NCI-H226 (cell line): Measurements from ENCODE around the gene TIFAB.
A peak's percentile ranks its signal among the peaks of the same experiment; 100 is the strongest.
"Not testable (repeated sequence)": the region's sequence is repeated elsewhere in the genome, so short reads cannot be mapped to it uniquely, and the experiment has no call there.

Experiments used
- DNase-seq: peaks from one replicate; pipeline ENCODE4 v3.0.0-alpha.2; 2015

Gene TIFAB

GRCh38 chr5:135452321-135453030, at the start of gene TIFAB:
TSS of gene TIFAB (minus strand) at chr5:135452351. CDS start at chr5:135449939, 2,412 bp downstream.
- no peak for DNase-seq

- no peak for DNase-seq
Measured at GRCh38 chr5:135498637-135498995, 46.5 kb upstream of the TIFAB start.

DNA sequence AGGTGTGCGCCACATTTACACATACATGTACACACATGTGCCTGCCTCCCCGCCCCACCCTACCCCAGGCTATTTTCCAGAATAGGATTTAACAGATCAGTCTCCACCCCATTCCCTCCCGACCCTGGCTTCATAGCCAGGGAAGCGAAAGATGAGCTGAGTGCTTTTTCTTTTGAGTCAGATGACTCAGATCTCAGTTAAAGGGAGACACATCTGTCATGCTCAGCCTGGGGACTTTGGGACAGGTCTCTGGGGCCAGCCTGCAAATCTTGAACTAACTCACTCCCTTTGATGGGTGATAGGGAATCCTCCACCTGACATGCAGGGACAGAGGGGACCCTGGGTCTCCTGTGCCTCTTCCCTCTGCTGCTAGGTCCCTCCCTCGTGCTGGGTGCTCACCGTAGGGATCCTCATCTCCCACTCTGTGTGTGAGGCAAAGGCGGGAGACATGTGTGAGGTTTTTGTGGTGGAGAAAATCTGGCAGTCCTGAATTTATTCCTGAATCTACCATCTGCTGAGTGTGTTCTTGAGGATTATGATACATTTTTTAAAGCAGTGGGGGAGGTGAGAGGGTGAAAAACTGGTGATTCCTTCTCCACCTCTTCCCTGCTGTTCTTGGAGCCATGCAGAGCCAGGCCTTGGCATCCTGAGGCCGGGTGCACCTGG, 46.0 kb upstream of the TIFAB start:
- DNase-seq: no peak

DNA sequence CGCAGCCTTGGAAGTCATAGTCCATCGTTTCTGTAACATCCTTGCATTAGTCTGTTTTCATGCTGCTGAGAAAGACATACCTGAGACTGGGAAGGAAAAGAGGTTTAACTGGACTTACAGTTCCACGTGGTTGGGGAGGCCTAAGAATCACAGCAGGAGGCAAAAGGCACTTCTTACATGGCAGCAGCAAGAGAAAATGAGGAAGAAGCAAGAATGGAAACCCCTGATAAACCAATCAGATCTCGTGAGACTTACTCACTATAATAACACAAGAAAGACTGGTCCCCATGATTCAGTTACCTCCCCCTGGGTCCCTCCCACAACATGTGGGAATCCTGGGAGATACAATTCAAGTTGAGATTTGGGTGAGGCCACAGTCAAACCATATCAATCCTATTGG, 43.4 kb upstream of the TIFAB start:
- DNase-seq: not testable (repeated sequence)

GRCh38 chr5:135494196-135494595, 42.0 kb upstream of the TIFAB start:
- no peak for DNase-seq

- peak; percentile 81 for DNase-seq
Measured at GRCh38 chr5:135493406-135494180, 41.4 kb upstream of the TIFAB start.

DNA sequence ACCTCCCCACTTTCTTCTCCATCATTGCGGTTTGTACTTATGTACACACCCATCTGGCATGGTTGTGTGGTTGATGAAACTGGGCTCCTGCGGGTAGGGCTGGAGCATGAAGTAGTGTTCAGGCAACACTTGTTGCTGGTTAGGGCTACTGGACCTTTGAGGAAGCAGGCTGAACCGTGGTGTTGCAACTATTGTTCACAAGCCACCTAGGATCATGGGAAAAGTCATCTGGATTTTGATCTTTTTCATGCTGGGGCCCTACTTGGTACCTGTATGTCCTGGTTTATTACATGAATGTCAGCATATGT, 40.1 kb upstream of the TIFAB start:
- no peak for DNase-seq

DNA sequence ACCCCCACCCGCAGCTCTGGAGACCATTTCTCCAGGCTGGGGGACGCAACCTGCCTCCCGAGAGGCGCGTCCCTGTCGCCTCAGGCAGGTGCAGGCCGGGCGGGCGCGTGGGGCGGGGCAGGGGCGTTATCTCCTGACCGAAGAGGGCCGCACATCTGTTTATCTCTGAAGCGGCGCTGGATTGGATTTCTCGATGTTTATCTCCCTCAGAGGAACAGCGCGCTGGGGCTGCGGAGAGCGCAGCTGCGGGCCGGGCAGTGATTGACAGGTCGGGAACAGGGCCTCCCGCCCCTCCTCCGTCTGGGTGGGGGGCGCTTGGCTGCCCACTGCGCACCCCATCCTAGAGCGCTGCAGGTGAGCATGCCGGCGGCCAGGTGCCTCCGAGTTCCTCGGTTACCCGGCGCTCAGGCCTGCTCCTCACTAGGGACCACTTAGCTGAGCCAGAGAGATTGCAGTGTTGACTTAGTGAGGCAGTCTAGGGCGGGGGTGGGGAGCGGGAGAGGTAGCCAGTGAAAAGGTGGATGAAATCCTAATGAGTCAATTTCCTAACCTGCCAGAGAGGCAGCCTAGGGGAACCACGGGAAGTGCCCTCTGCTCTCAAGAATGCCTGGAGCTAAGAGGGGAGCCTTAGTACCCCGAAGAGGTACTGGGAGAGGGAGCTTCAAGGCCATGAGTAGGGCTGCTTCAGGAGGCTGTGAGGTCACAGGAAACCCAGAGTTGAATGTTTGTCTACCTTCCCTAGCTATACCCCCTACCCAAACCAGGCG, 39.6 kb upstream of the TIFAB start:
- DNase-seq: peak; percentile 37

DNA sequence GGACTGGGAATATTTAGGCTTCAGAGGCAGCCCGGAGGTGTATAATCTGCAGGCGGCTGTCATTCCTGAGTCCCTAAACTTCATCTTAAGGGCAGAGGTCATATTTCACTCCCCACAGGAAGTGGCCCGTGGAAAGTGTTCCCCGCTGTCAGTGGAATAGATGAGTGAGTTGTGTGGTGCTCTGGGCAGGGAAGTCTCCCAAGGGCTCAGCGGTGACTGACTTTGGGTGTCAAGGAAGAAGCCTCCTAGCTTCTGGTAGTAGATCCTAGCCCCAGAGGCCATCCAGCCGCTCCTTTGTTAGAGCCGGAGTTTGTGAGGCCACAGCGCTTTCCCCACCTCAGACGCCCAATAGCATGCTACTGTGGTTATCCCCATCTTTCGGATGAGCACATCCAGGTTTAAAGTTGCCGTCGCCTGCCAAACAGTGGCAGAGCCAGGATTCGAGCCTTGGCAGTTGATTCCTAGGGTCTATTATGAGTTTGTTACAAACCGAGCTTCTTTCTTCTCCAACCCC, 38.9 kb upstream of the TIFAB start:
- no peak for DNase-seq

DNA sequence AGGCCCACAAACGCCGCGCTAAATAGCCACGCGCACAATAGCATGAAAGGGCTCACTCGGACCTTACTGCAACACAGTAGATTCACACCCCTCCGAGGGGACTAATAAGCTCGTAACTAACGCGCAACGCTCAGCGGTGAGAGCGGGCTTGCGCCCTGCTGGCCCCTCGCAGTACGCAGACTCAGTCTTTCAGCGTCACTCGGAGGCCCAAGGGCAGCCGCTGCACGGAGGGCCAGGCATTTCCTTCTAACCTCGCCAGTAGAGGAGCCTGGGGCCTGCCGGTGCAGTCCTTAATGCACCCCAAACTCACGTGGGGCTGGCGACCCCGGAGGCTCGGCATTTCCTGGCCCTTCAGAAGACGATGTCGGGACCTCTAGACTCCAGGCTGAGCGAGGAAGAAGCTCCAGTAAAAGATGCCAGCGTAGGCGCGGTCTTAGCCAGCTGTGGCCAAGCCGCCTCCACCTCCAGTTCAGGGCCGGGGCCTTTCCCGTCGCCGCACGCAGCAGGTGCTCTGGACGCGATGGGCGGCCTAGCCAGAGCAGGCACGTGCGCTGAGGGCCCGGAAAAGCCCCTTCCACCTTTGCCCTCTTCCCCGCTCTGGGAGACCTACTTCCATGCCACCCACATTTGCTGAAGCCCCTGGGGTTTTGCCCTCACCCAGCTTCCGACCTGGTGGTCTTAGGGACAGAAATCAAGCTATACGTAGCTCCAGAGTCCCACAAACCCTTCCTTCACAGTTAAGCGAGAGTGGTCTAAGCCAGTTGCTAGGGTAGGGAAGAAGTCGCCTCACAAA, 38.3 kb upstream of the TIFAB start:
- DNase-seq: no peak

DNA sequence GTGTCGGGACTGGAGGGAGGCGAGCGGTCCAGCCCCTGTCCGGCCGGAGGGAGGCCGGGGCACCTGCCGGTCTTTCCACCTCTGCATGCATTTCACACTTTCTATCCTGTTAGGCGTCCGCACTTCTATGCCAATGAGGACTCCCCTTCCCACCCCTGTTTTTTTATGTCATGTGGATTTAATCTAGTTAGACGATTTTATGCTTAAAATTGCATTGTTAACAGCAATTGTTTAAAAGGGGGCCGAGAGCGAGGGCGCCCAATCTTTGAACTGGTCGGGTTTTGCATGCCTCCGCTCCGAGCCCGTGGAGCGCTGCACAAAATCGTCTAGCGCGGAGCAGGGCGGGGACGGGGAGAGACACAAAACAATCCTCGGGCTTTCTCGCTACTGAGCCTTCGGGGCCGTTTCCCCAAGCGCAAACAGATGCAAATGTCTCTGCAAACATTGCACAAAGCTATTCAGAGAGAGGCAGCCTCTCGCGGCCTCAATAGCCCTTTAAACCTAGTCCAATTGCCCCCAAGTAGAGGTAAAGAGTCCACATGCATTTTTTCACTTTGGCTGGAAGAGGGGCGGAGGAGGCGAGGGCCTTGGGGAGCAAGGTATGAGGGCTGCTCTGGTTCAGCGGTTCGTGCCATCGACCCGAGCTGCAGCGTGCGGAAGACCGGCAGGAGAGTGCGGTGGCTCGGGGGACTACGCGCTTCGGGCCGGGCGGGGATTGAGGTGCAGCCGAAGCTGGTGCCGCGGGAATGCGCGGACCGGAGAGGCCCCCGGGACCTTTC, 37.5 kb upstream of the TIFAB start:
- no peak for DNase-seq

DNA sequence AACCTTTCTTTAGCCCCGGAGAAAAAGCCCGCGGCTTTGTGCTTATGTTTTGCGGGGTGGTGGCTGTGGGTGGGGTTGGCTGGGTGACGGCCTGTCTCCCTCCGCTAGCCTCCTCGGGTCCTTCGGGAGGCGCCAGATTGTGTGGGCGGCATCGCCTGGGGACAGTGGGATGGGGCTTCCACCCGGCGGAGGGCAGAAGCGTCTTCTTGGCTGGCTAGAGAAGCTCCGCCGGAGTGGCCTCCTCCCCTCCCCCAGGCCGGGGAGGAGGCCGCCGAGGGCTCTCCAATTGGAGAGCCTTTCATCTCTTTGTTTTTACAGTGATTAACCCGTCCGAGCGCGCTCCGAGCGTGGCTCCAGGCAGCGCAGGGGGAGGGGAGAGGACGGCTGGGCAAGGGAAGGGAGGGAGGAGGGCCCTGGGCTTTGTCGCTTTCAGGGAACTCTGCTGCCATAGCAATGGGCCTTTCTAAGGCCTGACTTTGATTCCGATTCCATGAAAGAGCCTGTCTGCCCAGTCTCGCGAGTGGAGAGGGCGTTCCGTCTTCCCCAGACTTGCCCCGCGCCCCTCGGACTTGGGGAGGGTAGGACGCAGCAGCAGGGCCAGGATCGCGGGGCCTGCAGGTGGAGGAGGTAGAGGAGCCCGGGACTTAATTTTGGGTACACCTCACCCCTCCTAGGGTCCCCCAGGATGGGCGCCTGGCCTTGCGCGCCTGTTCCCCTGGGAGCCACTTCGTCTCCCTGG, 36.7 kb upstream of the TIFAB start:
- DNase-seq: peak; percentile 64

DNA sequence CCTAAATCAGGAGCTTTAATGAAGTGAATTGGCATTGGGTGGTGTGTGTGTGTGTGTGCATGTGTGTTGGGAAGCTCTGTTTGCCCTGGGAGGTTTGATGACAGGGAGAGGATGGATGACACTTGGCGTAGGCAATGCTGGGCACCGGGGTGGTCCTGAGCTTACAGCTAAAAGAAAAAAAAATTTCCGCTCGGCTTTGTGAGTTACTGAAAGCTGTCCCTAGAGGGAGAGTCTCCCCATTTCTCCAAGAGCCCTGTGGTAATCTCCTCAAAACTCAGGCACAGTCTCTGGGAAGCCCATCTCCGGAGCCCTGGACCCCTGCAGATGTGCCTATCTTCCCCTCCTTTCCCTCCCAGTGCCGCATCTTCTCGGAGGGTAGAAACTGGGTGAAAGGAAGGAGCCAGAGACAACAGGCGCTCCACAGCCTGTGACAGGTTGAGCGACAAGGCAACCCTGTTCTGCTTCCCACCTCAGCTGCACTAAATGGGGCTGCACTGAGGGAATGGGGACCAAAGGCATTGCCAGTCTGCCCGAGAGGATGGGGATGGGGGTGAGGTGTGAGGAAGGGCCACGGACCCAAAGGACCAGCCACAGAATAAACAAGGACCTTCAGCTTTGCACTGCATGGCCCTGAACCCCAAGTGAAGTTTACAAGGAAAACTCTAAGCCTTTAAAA, 35.8 kb upstream of the TIFAB start:
- DNase-seq: no peak

DNA sequence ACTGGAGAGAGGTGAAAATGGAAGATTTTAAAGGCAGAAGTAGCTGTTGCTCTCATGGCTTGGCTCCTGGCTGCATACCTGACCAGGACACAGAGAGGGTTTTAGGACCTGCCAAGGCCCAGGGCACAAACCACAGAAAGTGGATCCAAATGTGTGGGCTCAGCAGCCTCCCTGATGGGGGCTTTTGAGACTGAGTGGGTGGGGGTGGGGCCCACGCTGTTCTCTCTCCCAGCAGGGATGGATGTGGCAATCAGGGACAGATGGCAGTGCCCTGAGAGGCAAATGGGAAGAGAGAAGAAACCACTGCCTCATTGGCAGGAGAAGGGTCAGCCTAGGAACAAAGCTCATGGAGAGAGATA, 34.9 kb upstream of the TIFAB start:
- DNase-seq: no peak

DNA sequence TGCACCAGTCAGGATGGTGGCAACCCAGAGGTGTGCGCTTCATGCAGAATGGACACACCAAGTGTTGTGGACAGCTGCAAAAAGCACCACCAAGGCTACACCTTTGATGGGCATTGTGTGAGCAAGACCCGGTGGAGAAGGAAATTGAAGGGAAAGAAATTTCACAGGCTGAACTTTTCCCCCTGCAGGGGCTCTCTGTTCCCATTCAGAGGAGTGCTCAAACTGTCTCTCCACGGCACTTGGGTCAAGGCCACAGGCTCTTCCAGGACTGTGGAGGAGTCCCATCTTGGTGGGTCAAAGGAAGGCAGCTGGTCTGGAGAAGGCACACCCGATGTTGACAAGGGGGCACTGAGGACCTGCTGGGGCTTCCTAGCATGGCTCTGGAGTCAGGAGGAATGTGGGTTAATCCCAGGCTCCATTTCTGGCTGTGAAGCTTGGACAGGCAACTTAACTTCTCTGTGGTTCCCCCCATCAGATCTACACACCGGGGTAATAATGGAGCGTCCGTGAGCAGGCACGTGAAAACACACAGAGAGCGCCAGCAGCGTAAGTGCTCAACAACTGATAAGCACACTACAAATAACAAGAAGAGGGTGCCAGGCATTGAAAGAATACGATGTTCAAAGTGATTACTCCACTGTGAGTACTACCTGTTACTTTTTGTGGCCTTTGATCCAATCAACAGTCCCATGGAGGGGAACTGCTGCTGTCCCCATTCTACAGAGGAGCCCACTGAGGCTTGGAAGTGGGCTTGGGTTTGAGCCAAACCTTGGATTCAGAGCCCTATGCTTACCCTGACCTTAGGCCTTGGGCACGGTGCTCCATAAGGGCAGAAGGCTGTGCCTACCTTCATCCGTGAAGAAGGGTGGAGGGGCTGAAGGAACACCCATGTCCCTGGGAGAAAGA, 34.2 kb upstream of the TIFAB start:
- no peak for DNase-seq

GRCh38 chr5:135484674-135485086, 32.5 kb upstream of the TIFAB start:
- DNase-seq: no peak

DNA sequence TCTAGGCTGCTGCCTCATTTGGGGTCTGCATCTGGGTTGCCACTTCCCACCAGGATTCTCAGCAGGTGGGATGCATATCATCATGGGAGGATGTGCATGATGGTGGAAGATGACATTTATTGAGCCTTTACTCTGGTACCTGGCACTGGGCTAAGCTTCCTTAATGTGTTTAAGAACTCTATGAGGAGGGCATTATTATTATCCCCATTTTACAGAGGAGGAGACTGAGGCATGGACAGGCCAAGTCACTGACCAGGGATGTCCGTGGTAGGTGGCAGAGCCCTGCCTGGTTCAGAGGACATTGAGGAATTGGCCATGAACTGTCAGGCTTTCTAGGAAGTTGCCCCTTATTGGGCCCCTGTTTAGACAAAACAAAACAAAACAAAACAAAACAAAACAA, 31.1 kb upstream of the TIFAB start:
- no peak for DNase-seq

- DNase-seq: no peak
Measured at GRCh38 chr5:135482381-135482933, 30.3 kb upstream of the TIFAB start.

DNA sequence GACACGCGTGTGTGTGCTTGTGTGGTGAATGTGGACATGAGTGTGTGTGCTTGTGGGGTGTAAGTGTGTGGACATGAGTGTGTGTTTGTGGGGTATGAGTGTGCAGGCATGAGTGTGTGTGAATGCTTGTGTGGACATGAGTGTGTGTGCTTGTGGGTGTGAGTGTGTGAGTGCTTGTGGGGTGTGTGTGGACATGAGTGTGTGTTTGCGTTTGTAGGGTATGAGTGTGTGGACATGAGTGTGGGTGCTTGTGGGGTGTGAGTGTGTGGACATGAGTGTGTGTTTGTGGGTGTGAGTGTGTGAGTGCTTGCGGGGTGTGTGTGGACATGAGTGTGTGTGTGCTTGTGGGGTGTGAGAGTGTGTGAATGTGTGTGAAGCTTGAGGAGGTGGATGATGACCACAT, 29.8 kb upstream of the TIFAB start:
- no peak for DNase-seq
